MCF 10A (cell line): ENCODE measurements around the gene PARD3. TPM values are rescaled to one million over a fixed set of nuclear protein-coding genes. Genes with fewer than 3 reads are reported as not detected.

ENCODE experiments used
- BruUV-seq: library from RNA; stranded (reverse); fragments of 400-500 nt; replicated peaks from 2 replicates; lab custom pipeline; 2021; lab: Mats Ljungman, UMichigan
- CTCF ChIA-PET: fragments of 300-600 bp; sonication (Branson Sonifier 250); formaldehyde crosslinking; extraction: SDS; loops from one replicate; lab custom pipeline; 2021; ENCODE audit warnings: antibody characterized with exemption, inconsistent platforms; lab: Yijun Ruan, JAX
- POLR2A ChIA-PET: fragments of 300-600, 350-650 bp; sonication (Branson Sonifier 250); formaldehyde crosslinking; extraction: SDS; loops from one replicate; lab custom pipeline; 2020; ENCODE audit warnings: antibody characterized with exemption, inconsistent platforms; lab: Yijun Ruan, JAX
- DNase-seq: peaks from one replicate; pipeline ENCODE4 v3.0.0-alpha.2; 2018; ENCODE audit not compliant: unreplicated experiment
- H3K27ac Mint-ChIP-seq: one replicate; pipeline ENCODE4 v1.8.0; 2022; ENCODE audit warnings: mild to moderate bottlenecking, low read depth, mixed read lengths; ENCODE audit not compliant: unreplicated experiment
- H3K27me3 Mint-ChIP-seq: one replicate; pipeline ENCODE4 v1.8.0; 2022; ENCODE audit warnings: mixed read lengths; ENCODE audit not compliant: insufficient read depth, unreplicated experiment
- H3K36me3 Mint-ChIP-seq: one replicate; pipeline ENCODE4 v1.8.0; 2022; ENCODE audit warnings: mild to moderate bottlenecking, moderate library complexity, mixed read lengths; ENCODE audit not compliant: insufficient read depth, unreplicated experiment
- H3K4me1 Mint-ChIP-seq: one replicate; pipeline ENCODE4 v1.8.0; 2022; ENCODE audit warnings: mixed read lengths; ENCODE audit not compliant: insufficient read depth, unreplicated experiment
- H3K4me3 Mint-ChIP-seq: one replicate; pipeline ENCODE4 v1.8.0; 2022; ENCODE audit warnings: mild to moderate bottlenecking, moderate library complexity, mixed read lengths; ENCODE audit not compliant: unreplicated experiment
- H3K9me3 Mint-ChIP-seq: one replicate; pipeline ENCODE4 v1.8.0; 2022; ENCODE audit warnings: mixed read lengths; ENCODE audit not compliant: unreplicated experiment
- intact Hi-C: fragments of 100-400 bp; cut with micrococcal nuclease; formaldehyde crosslinking; loops from 2 replicates; pipeline ENCODE4 v1.14.1; 2022
- total RNA-seq: library from RNA; stranded (reverse); gene quantifications from 2 replicates; pipeline ENCODE4 v1.2.3, GENCODE V29; 2022
- TF ChIP-seq, protein P1 (sequence below): fragments of 200-600 bp; IDR thresholded peaks from one replicate; pipeline ENCODE4 v1.8.0; 2022; ENCODE audit warnings: antibody characterized with exemption, mild to moderate bottlenecking; ENCODE audit not compliant: unreplicated experiment

Gene PARD3
- total RNA-seq, 1 experiment from 2014 or later = 70.0 TPM

DNA sequence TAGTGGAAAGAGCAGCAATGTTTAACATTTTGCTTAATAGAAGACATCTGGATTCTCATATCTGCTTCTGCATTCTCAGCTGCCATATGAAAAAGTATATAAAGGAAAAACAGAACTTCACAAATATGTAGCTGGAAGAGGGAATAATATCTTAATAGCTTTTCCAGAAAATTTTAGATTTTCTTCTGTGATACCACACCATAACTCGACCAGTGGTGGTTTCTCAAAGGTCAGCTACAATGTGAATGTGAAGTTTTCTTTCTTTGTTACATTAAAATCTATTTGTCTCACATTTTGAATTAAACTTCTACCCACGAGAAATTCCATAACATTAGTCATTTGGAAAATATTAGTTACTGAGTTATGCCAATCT is 339.8 kb downstream of the PARD3 start:
- ChIA-PET POLR2A (interaction anchor here (0.6 kb wide), 1 partner anchor 1279 kb away, joined by 3 read pairs; no protein-coding TSS in a partner anchor), CTCF (interaction anchor here (0.7 kb wide), 1 partner anchor 71 kb away, joined by 3 read pairs; no protein-coding TSS in a partner anchor)
- H3K9me3 Mint-ChIP-seq = no peaks in the 10 kb centered on the region
- H3K36me3 Mint-ChIP-seq = peaks cover 6% of the 10 kb centered on the region
- no peaks in the 10 kb centered on the region for H3K27me3 Mint-ChIP-seq
- DNase-seq = no peak
- intact Hi-C loops = no loop called here
- peak overlapping the region; percentile 73 for H3K27ac Mint-ChIP-seq
- peaks cover 35% of the 10 kb centered on the region for H3K4me1 Mint-ChIP-seq
- TF ChIP-seq, protein P1, sequence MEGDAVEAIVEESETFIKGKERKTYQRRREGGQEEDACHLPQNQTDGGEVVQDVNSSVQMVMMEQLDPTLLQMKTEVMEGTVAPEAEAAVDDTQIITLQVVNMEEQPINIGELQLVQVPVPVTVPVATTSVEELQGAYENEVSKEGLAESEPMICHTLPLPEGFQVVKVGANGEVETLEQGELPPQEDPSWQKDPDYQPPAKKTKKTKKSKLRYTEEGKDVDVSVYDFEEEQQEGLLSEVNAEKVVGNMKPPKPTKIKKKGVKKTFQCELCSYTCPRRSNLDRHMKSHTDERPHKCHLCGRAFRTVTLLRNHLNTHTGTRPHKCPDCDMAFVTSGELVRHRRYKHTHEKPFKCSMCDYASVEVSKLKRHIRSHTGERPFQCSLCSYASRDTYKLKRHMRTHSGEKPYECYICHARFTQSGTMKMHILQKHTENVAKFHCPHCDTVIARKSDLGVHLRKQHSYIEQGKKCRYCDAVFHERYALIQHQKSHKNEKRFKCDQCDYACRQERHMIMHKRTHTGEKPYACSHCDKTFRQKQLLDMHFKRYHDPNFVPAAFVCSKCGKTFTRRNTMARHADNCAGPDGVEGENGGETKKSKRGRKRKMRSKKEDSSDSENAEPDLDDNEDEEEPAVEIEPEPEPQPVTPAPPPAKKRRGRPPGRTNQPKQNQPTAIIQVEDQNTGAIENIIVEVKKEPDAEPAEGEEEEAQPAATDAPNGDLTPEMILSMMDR = no peak
- H3K4me3 Mint-ChIP-seq = no peak overlapping the region
- no TSS peak for BruUV-seq

DNA sequence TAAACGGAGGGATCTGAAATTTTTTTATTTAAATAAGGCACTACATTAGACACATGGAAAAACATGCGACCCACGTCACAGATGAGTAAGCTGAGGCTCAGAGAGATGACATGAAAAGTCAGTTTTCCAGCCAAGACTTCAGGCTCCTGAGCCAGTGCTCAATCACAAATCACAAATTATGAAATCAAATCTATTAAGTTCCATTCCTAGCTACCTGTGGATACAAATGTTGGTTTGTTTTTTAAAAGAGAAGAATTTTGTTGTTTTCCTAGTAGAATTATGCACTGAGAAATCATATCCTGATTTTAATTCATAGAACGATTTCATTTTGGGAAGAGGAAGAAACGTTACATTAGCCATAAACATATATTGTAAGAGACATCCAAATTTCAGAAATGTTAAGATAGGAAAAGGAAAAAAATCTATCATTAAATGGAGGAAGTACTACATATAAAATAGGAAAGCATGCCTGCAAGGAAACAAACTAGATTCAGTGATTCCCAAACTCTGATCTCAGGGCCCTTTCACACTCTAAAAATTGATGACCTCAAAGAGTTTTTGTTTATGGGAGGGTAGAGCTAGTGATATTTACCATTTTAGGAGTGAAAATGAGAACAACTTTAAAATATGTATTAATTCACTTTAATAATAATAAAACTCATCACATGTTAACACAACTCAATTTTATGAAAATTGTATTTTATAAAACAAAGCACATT is 340.4 kb downstream of the PARD3 start:
- H3K27ac Mint-ChIP-seq = peak overlapping the region; percentile 73
- CTCF ChIA-PET = interaction anchor here (0.6 to 0.7 kb wide), 2 partner anchors 28 to 71 kb away, joined by 3 read pairs; no protein-coding TSS in a partner anchor
- no TSS peak for BruUV-seq
- peaks cover 35% of the 10 kb centered on the region for H3K4me1 Mint-ChIP-seq
- H3K36me3 Mint-ChIP-seq = peaks cover 10% of the 10 kb centered on the region
- DNase-seq = no peak
- no peaks in the 10 kb centered on the region for H3K9me3 Mint-ChIP-seq
- TF ChIP-seq, protein P1 = no peak
- H3K4me3 Mint-ChIP-seq = no peak overlapping the region
- POLR2A ChIA-PET = interaction anchor here (0.6 kb wide), 1 partner anchor 1279 kb away, joined by 3 read pairs; no protein-coding TSS in a partner anchor
- intact Hi-C loops = loop anchor here (5.0 kb wide), 1 partner anchor 163 kb away; no protein-coding TSS in a partner anchor
- no peaks in the 10 kb centered on the region for H3K27me3 Mint-ChIP-seq

DNA sequence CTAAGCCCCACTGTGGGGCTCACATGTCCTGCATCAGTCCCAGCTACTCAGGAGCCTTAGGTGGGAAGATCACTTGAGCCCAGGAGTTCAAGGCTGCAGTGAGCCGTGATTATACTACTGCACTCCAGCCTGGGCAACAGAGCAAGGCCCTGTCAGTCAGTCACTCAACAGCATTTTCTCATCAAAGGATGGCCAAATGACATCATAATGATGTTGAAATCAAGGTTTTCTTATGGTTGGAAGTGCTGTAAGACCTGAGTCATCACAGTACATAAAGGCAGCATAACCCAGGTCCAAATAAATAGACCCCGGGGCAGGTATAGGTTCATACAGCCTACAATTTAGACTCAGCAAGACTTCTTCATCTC is 341.1 kb downstream of the PARD3 start:
- H3K36me3 Mint-ChIP-seq = peaks cover 15% of the 10 kb centered on the region
- CTCF ChIA-PET = interaction anchor here (0.6 kb wide), 2 partner anchors 29 to 1174 kb away, joined by 3 read pairs; no protein-coding TSS in a partner anchor
- DNase-seq = peak; percentile 88
- no peak overlapping the region for H3K4me3 Mint-ChIP-seq
- BruUV-seq = no TSS peak
- POLR2A ChIA-PET = interaction anchor here (1.1 kb wide), 1 partner anchor 10 kb away, joined by 3 read pairs; no protein-coding TSS in a partner anchor
- TF ChIP-seq, protein P1 = no peak
- peaks cover 35% of the 10 kb centered on the region for H3K4me1 Mint-ChIP-seq
- H3K9me3 Mint-ChIP-seq = no peaks in the 10 kb centered on the region
- H3K27me3 Mint-ChIP-seq = no peaks in the 10 kb centered on the region
- intact Hi-C loops = loop anchor here (5.0 kb wide), 1 partner anchor 163 kb away; no protein-coding TSS in a partner anchor
- H3K27ac Mint-ChIP-seq = peak overlapping the region; percentile 73
